ENCODE data around the gene RABL2B.

DNA sequence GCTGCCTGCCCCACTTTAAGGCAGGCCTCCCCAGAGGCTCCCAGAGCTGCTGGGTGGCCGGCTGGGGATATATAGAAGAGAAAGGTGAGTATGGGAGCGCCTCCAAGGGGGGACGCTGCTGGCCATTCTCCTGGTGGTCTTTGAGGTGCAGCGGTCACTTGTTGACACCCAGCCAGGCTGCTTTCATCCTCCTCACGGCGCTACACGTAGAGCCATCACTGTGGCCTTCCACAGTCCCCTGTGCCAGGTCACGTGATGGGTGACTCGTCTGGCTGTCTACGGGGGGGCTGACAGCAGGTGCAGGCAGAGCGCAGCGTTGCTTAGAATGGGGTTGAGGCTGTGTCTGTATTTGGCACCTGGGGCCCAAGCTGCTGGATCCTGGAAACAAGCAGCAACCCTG lies 43.5 kb downstream of the RABL2B start:
- TF ChIP-seq, protein P1, sequence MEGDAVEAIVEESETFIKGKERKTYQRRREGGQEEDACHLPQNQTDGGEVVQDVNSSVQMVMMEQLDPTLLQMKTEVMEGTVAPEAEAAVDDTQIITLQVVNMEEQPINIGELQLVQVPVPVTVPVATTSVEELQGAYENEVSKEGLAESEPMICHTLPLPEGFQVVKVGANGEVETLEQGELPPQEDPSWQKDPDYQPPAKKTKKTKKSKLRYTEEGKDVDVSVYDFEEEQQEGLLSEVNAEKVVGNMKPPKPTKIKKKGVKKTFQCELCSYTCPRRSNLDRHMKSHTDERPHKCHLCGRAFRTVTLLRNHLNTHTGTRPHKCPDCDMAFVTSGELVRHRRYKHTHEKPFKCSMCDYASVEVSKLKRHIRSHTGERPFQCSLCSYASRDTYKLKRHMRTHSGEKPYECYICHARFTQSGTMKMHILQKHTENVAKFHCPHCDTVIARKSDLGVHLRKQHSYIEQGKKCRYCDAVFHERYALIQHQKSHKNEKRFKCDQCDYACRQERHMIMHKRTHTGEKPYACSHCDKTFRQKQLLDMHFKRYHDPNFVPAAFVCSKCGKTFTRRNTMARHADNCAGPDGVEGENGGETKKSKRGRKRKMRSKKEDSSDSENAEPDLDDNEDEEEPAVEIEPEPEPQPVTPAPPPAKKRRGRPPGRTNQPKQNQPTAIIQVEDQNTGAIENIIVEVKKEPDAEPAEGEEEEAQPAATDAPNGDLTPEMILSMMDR (IDR thresholded peaks at IDR 0.05) = no peak
- TF ChIP-seq POLR2A (IDR thresholded peaks at IDR 0.05) = no peak

Data from adrenal gland (tissue), 5 donors.